ENCODE measurements around the gene PITPNC1. TPM values are rescaled to one million over a fixed set of nuclear protein-coding genes. Genes with fewer than 3 reads are reported as not detected.

The PITPNC1 gene
- total RNA-seq, 1 donor from 2014 or later = 21.5 TPM

GRCh38 chr17:67729903-67730302 lies 352.8 kb downstream of the PITPNC1 start:
- Mint-ChIP-seq H3K27me3 (ENCODE audit: low read depth) (no peaks in the 10 kb centered on the region), H3K4me1 (peaks cover 14% of the 10 kb centered on the region), H3K9me3 (peaks cover 4% of the 10 kb centered on the region), H3K27ac (ENCODE audit: unreplicated experiment) (no peak overlapping the region), H3K36me3 (ENCODE audit: low read depth) (peaks cover 58% of the 10 kb centered on the region), H3K4me3 (no peak overlapping the region)
- DNase-seq (ENCODE audit: low read depth, low spot score) = no peak
- TF ChIP-seq CTCF (conservative IDR thresholded peaks at IDR 0.05) = no peak

- H3K27me3 Mint-ChIP-seq (ENCODE audit: low read depth) = no peaks in the 10 kb centered on the region
- no peak for TF ChIP-seq CTCF (conservative IDR thresholded peaks at IDR 0.05)
- H3K4me3 Mint-ChIP-seq = no peak overlapping the region
- peaks cover 56% of the 10 kb centered on the region for H3K36me3 Mint-ChIP-seq (ENCODE audit: low read depth)
- DNase-seq (ENCODE audit: low read depth, low spot score) = no peak
- no peak overlapping the region for H3K27ac Mint-ChIP-seq (ENCODE audit: unreplicated experiment)
- peaks cover 14% of the 10 kb centered on the region for H3K4me1 Mint-ChIP-seq
- H3K9me3 Mint-ChIP-seq = peaks cover 4% of the 10 kb centered on the region
Observed at GRCh38 chr17:67730731-67731130, 353.6 kb downstream of the PITPNC1 start.

- peaks cover 14% of the 10 kb centered on the region for H3K4me1 Mint-ChIP-seq
- H3K36me3 Mint-ChIP-seq (ENCODE audit: low read depth) = peaks cover 48% of the 10 kb centered on the region
- no peak for DNase-seq (ENCODE audit: low read depth, low spot score)
- H3K9me3 Mint-ChIP-seq = peaks cover 4% of the 10 kb centered on the region
- TF ChIP-seq CTCF (conservative IDR thresholded peaks at IDR 0.05) = no peak
- H3K27me3 Mint-ChIP-seq (ENCODE audit: low read depth) = no peaks in the 10 kb centered on the region
- peak overlapping the region; percentile 5 for H3K4me3 Mint-ChIP-seq
- H3K27ac Mint-ChIP-seq (ENCODE audit: unreplicated experiment) = peak overlapping the region; percentile 87
Observed at GRCh38 chr17:67733449-67733848, 356.4 kb downstream of the PITPNC1 start.

GRCh38 chr17:67737145-67737544 lies 360.1 kb downstream of the PITPNC1 start:
- Mint-ChIP-seq H3K27me3 (ENCODE audit: low read depth) (no peaks in the 10 kb centered on the region), H3K4me1 (peaks cover 14% of the 10 kb centered on the region)

GRCh38 chr17:67742025-67742424 lies 364.9 kb downstream of the PITPNC1 start:
- DNase-seq (ENCODE audit: low read depth, low spot score) = no peak
- H3K27ac Mint-ChIP-seq (ENCODE audit: unreplicated experiment) = no peak overlapping the region
- TF ChIP-seq CTCF (conservative IDR thresholded peaks at IDR 0.05) = no peak
- peaks cover 10% of the 10 kb centered on the region for H3K36me3 Mint-ChIP-seq (ENCODE audit: low read depth)
- H3K4me1 Mint-ChIP-seq = no peaks in the 10 kb centered on the region
- no peaks in the 10 kb centered on the region for H3K27me3 Mint-ChIP-seq (ENCODE audit: low read depth)
- no peak overlapping the region for H3K4me3 Mint-ChIP-seq
- H3K9me3 Mint-ChIP-seq = no peaks in the 10 kb centered on the region

More at GRCh38 chr17:67737145-67737544, 360.1 kb downstream of the PITPNC1 start:
- no peak for TF ChIP-seq CTCF (conservative IDR thresholded peaks at IDR 0.05)
- Mint-ChIP-seq H3K9me3 (no peaks in the 10 kb centered on the region), H3K4me3 (no peak overlapping the region), H3K27ac (ENCODE audit: unreplicated experiment) (no peak overlapping the region), H3K36me3 (ENCODE audit: low read depth) (peaks cover 18% of the 10 kb centered on the region)
- no peak for DNase-seq (ENCODE audit: low read depth, low spot score)

Small RNAs within 50 kb of the gene (microRNA-seq; reads per million reads assigned to microRNA genes)
- gene MIR548AA2 (not detected), gene MIR548D2 (not detected)

Other genes starting within 250 kb of the PITPNC1 start
- 39.1 and 41.7 TPM in 2 replicates for gene HELZ, start 132.1 kb upstream of the PITPNC1 start, total RNA-seq
- gene PSMD12, start 10.7 kb upstream of the PITPNC1 start, total RNA-seq = 54.7 and 55.6 TPM in 2 replicates

Data from neural crest cell (in vitro differentiated cells).